Measurements from ENCODE around the gene LAIR1.

- TF ChIP-seq CTCF (conservative IDR thresholded peaks at IDR 0.05 in 1 of 2, IDR thresholded peaks at IDR 0.05 in 1 of 2; ENCODE audit: extremely low read depth in 1 of 2, insufficient read depth in 1 of 2, low read depth in 1 of 2, low read length in 2 of 2): no peak
- TF ChIP-seq EZH2 (IDR thresholded peaks at IDR 0.05; ENCODE audit: borderline replicate concordance, low read length): no peak
These were observed 48.1 kb upstream of the LAIR1 start for GRCh38 chr19:54412877-54413276.

Measured in mammary epithelial cell (primary cell).